Endometrial microvascular endothelial cells (primary cell): ENCODE results near the gene FJX1. TPM values are rescaled to one million over a fixed set of nuclear protein-coding genes. Genes with fewer than 3 reads are reported as not detected.
"Not testable (repeated sequence)": the region's sequence is repeated elsewhere in the genome, so short reads cannot be mapped to it uniquely, and the experiment has no call there.

Experiments
- in situ Hi-C: cut with HindIII; loops from 2 replicates; pipeline ENCODE4 v1.10.0; 2017; ENCODE audit warnings: low sequenced_read_pairs, low pct_unique_long_range_greater_than_20kb; ENCODE audit errors: inconsistent ontology term
- total RNA-seq: library from RNA; depleted of rRNA; stranded (reverse); fragments of >200 nt; gene quantifications from one replicate; pipeline ENCODE4 v1.2.3, GENCODE V29; 2015; ENCODE audit errors: inconsistent ontology term

The FJX1 gene
- total RNA-seq, 1 donor from 2014 or later = 58.8 TPM

DNA sequence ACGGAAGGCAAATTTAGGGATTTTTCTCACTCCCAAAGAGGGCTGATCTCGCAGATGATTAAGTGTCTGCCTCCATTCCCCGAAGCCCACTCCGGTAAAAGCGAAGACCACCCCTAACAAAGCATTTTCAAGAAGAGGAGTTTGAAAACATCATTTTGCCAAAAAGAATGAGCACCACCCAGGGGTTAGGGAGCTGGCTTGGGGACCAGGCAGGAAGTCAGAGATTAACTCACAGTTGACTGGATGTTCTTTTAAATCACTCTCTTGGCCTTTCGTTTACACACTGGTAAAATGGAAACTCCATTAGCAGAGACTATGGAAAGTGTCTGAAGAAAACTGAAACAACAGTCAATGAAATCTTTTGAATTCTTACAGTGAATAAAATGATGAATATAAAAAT lies 36.5 kb downstream of the FJX1 start:
- in situ Hi-C loops = no loop called here

DNA sequence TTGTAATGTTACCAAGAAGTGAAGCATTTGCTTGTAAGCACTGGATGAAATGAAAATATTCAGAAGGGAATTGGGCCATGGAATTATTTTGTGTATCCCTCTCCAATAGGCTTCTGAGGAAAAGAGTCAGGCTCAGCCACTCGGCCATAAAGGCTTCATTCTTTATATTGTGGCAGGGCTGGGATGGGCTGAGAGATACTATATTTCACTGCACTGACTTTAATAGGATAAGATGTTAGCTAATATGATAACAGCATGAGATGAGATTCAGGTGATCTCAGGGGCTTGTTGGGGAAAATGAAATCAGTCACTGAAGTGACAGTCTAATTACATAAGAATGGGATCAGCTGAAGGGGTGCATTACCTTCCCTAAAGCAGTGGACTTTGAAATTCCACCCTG lies 37.0 kb downstream of the FJX1 start:
- in situ Hi-C loops = no loop called here

DNA sequence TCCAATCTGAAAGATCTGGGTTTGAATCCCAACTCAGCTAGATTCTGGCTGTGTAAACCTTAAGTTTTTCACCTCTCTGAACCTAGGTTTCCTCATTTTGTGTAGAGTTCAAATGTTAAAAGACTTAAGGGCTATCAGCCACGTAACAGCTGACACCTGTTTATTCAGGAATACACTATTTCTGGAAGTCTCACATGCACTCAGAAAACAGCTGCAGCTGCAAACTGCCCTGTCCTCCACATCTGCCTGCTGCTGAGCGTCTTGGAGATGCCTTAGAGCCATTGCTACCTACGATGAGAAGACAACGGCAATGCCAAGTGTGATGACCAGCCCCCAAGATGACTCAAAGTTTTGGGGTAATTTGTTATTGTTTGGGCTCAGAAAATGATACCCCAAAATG lies 37.6 kb downstream of the FJX1 start:
- in situ Hi-C loops = no loop called here

DNA sequence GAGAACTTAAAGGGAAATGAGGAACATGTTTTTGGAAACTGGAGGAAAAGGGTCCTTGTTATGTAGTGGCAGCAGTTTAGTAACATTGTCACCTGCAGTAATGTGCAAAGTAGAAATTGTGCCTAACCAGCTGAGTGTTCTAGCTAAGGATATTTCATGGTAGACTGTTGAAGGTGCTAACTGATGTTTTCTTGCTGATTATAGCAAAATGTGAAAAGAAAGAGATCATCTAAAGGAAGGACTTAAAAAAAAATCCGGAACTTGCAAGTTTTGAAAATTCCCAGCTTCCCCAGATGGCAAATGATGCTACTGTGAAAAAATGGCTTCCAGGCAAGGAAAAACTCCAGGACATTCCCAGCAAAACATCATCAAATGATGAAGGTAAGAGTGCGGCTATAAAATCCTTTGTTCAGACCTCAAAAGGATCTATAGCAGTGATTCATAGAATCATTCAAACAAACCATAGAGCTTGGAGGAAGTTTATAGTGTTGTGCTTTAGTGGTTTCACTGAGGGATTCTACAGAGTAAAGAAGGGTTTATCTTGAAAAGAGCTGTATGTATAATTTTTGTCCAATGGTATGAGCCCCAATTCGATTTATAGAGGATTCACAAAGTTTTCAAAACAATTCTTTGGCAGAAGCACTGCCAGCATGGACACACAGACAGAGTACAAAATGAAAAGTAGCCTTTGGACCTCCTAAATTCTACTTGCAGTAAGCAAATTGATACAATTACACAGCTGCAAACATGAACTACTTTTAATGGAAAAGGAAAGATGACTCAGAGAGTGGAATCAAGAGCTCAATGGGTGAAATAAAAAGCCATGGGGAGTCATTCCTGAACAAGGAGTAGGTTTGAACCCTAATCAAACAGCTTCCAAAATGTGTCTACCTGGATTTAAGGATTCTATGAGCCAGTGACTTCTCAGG lies 40.0 kb downstream of the FJX1 start:
- in situ Hi-C loops = no loop called here

DNA sequence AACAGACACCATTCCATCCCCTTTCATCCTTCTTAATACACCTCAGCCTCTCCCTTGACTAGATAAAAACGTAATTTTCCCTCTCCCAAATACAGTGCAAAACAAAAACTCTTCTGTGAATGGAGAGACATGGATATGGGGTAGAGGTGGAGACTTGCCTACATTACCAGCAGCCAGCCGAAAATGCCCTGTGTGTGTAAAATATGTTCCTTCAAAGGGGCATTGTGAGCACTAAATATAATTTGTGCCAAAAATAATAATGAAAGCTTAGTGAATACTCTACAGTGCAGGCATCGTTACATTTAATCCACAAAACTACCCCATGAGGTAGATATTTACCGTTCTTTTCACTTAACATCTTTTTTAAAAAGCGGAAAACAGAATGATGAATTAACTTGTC lies 43.3 kb downstream of the FJX1 start:
- in situ Hi-C loops = no loop called here

DNA sequence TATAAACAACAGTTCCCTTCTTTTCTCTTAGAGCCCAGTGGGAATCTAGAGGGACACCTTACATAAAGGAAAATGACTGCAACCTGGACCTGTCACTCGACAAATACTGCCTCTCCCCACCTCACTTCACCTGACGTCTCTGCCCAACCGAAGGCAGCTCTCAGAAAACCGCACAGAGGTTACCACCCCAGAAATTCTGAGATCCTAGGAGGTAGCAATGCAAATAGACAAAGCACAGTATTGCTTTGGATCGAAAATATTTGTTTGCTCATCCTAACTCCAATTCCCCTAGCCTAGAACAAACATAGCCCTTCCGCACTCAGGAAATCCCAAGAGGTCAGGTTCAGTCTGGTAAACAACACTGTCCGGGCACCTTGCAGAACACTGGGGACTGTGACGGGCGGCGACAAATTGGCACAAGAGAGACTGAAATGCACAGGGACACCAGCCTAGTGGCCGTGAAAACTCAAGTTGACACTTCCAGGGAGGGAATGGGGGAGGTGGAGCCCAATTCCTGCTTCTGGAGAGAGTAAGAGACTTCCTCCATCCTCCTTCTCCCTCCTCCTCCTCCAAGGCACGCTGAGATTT lies 43.9 kb downstream of the FJX1 start:
- in situ Hi-C loops = no loop called here

DNA sequence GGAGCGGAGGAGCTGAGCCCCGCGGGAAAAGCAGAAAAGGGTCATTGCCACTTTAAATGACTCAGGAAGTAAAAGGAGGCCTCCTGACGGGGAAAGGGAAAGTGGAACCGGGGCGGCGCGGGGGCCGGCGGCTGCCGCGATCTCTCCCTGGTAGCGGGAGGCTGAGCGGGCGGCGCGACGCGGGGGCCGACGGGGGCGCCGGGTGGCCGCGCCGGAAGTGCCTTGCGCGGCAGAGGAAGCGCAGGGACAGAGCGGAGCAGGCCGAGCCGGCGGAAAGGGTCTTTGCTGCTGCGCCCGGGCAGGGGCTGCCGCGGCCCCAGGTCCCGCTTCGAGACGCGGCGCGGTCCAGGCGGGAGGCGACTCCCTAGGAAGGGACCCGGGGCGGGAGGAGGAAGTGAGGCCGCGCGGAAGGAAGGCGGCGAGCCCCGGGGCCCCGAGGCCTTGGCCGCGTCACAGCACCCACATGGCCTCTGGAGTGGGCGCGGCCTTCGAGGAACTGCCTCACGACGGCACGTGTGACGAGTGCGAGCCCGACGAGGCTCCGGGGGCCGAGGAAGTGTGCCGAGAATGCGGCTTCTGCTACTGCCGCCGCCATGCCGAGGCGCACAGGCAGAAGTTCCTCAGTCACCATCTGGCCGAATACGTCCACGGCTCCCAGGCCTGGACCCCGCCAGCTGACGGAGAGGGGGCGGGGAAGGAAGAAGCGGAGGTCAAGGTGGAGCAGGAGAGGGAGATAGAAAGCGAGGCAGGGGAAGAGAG lies 44.6 kb downstream of the FJX1 start, which contains the start of gene TRIM44:
Gene TRIM44, plus strand, starts transcription at position 127 of the 759 bp plus-strand sequence. Its CDS starts 337 bp downstream, at position 464.
- in situ Hi-C loops = no loop called here

DNA sequence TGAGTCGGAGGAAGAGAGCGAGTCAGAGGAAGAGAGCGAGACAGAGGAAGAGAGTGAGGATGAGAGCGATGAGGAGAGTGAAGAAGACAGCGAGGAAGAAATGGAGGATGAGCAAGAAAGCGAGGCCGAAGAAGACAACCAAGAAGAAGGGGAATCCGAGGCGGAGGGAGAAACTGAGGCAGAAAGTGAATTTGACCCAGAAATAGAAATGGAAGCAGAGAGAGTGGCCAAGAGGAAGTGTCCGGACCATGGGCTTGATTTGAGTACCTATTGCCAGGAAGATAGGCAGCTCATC lies 45.1 kb downstream of the FJX1 start:
- in situ Hi-C loops = no loop called here

DNA sequence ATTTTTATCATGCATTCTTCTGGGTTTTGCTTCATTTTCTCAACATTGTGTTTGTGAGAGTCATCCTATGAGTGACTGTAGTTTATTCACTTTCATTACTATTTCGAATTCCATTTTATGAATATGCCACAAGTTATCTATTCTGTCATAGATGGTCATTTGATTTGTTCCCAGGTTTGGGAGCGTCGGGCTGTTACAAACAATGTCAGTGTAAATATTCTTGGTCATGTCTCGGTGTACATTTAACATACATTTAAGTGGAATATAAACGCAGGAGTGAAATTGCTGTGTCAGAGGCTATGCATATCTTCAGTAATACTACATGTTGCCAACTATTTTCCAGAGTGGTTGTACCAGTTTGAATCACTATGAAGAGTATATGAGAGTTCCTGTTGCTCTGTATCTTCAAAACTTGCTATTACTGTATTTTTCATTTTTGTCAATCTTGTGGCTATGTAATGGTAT lies 46.7 kb downstream of the FJX1 start:
- in situ Hi-C loops = no loop called here

DNA sequence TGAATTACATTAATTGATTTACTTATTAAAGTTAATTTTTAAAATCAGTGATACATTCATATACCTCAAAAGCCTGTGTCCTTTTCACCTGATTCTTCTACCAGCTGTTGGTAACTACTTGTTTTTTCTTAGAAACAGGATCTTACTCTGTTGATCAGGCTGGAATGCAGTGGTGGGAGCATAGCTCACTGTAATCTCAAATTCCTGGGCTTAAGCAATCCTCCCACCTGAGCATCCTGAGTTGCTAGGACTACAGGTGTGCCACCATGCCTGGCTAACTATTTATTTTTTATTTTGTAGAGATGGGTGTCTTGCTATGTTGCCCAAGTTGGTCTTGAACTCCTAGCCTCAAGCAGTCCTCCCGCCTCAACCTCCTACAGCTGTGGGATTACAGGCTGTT lies 49.0 kb downstream of the FJX1 start:
- in situ Hi-C loops = no loop called here

DNA sequence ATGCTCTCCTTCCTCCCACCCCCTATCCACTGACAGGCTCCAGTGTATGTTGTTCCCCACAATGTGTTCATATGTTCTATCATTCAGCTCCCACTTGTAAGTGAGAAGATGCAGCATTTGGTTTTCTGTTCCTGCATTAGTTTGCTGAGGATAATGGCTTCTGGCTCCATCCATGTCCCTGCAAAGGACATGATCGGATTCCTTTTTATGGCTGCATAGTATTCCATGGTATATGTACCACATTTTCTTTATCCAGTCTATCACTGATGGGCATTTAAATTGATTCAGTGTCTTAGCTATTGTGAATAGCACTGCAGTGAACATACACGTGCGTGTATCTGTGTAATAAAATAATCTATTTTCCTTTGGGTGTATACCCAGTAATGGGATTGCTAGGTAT lies 50.1 kb downstream of the FJX1 start:
- in situ Hi-C loops = not testable (repeated sequence)

Other genes starting within 250 kb of the FJX1 start
- not detected for gene SLC1A2, start 198.9 kb upstream of the FJX1 start, total RNA-seq
- gene PAMR1, start 92.8 kb upstream of the FJX1 start, total RNA-seq = 0.37 TPM
- gene TRIM44, start 44.3 kb downstream of the FJX1 start, total RNA-seq = 30.8 TPM